ENCODE results near the gene SIGLEC14.
"Not testable (repeated sequence)": the region's sequence is repeated elsewhere in the genome, so short reads cannot be mapped to it uniquely, and the experiment has no call there.

Gene SIGLEC14

DNA sequence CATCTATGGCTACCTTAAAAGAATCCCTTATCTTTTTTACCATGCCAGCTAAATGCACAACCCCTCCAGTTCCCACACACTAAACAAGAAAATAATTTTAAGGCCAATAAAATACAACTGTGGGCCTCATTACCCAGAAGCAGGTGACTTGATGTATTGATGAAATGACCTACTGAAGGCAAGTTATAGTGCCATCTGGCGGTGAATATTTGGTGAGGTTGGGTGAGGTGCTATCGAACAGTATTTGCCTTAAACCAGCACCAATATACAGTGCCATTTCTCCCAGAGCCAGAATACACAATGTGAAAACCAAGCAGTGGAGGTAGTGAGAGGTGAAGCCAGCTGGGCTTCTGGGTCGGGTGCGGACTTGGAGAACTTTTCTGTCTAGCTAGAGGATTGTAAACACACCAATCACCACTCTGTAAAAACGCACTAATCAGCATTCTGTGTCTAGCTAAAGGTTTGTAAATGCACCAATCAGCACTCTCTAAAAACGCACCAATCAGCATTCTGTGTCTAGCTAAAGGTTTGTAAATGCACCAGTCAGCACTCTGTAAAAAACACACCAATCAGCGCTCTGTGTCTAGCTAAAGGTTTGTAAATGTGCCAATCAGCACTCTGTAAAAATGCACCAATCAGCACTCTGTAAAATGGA, 29.4 kb upstream of the SIGLEC14 start:
- peak; percentile 25 for DNase-seq (ENCODE audit: low read depth, low spot score)

DNA sequence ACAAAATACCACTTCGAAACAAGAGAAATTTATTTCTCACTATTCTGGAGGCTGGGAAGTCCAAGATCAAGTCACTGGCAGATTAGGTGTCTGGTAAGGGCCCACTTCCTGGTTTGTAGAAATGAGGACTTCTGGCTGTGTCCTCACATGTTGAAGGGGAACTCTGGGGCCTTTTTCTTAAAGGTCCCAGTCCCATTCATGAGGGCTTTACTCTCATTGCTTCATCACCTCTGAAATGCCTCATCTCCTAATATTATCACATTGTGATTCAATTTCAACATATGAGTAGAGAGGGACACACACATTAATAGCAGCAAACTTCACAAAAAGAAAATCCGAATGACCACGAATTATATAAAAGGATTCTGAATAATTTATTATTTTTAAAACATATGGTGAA, 21.6 kb upstream of the SIGLEC14 start:
- DNase-seq (ENCODE audit: low read depth, low spot score) = no peak

DNA sequence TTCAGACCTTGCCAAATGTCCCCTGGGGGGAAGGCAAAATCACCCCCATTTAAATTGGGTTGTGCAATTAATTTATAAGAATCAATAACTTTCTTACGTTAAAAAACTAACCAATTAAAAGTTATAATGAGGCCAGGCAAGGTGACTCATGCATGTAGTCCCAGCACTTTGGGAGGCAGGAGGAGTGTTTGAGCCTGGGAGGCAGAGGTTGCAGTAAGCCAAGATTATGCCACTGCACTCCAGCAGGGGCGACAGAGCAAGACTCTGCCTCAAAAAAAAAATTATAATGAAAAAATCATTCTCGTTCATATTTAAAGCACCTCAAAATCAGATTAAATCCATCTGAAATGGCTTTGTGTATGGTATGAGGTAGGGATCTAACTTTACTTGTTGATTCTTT, 18.4 kb upstream of the SIGLEC14 start:
- DNase-seq (ENCODE audit: low read depth, low spot score) = no peak

DNA sequence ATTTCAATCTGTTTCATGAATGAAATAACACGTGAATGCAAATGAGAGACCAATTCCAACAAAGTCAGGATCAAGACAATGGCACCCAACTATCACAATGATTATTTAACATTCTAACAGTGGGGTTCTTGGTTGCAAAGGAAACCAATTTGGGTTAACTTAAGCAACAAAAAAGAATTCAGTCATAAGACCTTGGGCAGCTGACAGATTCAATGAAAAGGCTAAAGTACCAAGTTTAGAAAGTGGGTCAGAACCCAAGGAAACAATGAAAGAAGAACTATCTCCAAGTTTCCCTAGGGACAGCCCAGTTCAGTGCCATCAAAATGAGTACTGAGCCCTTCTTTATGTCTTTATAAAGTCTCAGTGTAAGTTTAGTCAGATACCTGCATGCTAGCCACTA, 17.5 kb upstream of the SIGLEC14 start:
- DNase-seq (ENCODE audit: low read depth, low spot score) = no peak

DNA sequence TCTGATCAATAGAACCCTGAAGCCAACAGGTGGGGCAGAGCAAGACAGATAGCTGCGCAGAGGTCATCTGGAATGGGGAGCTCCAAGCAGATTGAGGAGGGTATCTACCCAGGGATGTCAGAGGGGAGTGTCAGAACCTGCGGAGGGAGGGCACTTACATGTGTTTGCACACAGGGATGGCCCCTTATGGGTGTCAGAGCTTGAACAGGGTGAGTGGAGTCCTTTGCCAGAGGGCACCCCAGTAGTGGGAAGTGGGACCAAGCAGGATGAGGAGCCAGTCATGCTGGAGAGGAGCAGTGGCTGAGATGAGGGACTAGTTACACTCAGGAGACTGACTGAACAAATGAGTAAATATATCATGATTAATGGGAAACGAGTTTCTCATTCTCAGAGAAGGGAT, 17.0 kb upstream of the SIGLEC14 start:
- no peak for DNase-seq (ENCODE audit: low read depth, low spot score)

DNA sequence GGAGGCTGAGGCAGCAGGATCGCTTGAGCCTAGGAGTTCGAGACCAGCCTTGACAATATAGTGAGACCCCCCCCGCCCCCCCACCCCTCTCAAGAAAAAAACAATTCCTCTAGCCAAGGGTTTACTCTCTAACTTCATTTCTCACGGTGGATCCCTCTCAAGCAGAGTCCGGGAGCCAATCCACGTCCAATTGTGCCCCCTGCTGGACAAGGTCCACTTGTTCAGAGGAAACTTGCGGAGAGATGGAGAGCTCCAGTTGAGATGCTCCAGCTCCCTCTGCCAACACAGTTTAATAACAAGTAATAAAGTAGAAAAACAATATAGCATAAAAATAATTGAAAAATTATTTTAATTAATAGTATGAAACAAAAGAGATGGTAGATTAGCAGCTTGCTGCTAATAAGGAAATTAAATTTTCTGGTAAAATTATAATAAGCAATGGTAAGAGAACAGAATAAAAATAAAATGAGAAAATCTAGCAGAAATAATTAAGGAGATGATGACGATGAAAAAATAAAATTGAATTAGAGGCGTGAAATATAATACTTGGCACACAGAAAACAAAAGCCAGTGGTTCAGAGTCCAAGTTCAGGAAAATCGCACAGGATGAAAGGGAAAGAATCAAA, 14.5 kb upstream of the SIGLEC14 start:
- DNase-seq (ENCODE audit: low read depth, low spot score) = peak; percentile 71

DNA sequence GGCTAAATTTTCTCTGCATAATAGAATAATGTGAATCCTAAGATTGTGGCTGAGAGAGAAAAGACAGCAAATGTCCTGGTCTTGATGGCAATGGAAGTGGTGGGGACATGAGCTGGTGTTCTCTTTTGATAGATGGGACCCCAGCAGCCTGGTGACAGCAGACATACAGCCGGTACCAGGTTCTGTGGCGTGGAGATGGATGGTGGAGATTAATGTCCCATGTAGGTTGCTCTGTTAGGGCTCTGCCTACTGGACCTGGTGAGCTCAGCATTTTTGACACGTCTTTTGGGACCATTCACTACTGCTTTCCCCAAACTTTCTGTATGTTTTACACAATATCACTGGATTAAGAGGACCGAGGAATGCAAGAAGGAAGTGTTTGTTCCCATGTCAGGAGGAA, 8.2 kb upstream of the SIGLEC14 start:
- DNase-seq (ENCODE audit: low read depth, low spot score) = no peak

DNA sequence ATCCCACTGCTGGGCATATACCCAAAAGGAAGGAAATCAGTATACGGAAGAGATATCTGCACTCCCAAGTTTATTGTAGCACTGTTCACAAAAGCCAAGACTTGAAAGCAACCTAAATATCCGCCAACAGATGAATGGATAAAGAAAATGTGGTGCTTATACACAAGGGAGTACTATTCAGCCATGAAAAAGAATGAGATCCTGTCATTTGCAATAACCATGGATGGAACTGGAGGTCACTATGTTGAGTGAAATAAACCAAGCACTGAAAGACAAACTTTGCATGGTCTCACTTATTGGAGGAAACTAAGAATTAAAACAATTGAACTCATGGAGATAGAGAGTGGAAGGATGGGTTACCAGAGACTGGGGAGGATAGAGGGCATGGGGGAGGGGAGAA, 6.5 kb upstream of the SIGLEC14 start:
- no peak for DNase-seq (ENCODE audit: low read depth, low spot score)

DNA sequence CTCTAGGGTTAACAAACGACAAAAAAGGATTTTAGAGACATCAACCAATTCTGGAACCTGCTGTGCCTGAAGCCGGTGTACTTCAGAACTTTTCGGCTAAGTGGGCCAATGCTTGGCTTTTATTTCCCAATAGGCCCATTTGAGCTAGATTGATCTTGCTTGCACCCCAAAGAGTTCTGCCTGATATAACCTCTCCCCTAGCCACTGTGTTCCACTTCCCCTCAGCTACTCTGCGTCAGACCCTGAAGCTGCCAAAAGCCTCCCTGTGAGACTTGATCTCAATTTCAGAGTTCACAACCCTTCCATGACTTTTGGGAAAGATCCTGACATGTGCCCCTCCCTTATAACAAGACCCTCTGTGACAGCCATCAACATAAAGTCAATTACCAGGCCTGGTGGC, 5.6 kb upstream of the SIGLEC14 start:
- DNase-seq (ENCODE audit: low read depth, low spot score) = no peak

DNA sequence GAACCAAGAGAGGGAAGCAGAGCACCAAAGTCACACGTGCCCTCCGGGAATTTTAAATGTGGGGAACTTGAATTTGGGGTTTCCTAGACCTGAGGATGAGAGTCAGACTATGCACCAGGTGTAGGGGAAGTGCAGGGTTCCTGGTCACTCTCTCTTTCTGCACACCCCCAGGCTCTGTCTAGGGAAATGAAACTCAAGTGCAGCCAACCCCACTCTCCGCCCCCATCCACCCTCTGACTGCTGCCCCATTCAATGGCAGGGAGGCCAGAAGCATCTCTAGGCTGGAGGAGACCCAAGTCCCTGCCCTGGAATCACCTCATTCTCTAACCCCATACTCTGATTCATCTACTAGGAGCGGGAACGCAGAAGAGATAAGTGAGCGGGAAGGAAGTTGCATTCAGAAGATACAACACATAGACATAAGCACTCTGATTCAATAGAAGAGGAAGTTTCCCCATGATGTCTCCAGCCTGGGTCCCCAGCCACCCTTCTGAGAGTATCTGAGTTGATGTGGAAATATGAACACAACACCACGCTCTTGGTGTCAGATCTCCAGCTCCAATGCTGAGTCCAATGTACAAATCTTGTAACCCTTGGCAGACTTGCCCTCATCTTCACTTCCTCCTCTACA, 4.7 kb upstream of the SIGLEC14 start:
- no peak for DNase-seq (ENCODE audit: low read depth, low spot score)

DNA sequence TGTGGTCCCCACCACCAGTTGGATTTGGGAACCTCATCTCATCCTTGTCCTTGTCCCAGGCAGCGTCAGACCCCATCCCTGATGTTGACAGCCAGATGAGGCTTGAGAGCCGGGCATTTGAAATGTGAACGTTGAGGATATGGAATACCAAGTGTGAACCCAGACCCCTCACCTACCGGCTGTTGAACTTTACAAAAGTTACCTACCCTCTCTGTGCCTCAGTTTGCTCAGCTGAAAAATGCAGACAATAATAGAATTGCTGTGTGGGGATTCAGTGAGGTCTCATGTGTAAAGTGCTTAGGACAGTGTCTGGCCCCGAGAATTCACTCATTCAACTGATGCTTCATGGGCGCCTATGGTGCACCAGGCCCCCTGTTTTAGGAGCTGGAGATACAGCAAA, 693 bp upstream of the SIGLEC14 start:
- DNase-seq (ENCODE audit: low read depth, low spot score) = no peak

DNA sequence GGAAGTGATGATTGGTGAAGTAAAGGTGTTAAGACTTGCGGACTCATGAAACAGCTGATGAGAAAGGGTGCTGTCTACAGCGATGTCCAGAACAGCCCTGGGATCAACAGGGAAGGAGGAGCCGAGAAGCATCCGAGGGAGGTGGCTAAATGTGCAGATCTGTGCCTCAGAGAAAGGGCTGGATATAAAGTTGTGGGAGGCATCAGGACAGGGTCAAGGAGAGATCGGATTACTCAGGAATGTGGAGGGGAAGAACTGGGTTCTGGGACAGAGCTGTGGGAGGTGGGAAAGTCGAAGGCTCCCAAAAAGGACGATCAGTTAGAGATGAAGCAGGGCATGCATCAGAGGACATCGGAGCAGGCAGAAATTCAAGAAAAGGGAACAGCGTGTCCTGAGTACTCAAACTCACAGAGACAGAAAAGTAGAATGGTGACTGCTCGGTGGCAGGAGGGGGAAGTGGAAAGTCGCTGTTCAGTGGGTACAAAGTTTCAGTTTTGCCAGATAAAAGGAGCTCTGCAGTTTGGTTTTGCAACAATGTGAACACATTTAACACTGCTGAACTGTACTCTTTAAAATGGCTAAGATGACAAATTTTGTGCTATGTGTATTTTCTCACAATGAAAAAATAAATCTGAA, 1.9 kb downstream of the SIGLEC14 start:
- DNase-seq (ENCODE audit: low read depth, low spot score) = no peak

DNA sequence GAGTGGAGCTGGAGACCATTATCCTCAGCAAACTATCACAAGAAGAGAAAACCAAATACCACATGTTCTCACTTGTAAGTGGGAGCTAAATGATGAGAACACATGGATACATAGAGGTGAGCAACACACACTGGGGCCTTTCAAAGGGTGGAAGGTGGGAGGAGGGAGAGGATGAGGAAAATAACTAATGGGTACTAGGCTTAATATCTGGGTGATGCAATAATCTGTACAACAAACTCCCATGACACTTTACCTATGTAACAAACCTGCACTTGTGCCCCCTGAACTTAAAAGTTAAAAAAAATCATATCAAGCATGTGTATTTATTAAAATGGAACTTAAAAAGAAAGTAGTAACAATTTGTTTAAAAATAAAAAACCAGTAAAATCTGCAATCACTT, 5.0 kb downstream of the SIGLEC14 start:
- DNase-seq (ENCODE audit: low read depth, low spot score) = no peak

DNA sequence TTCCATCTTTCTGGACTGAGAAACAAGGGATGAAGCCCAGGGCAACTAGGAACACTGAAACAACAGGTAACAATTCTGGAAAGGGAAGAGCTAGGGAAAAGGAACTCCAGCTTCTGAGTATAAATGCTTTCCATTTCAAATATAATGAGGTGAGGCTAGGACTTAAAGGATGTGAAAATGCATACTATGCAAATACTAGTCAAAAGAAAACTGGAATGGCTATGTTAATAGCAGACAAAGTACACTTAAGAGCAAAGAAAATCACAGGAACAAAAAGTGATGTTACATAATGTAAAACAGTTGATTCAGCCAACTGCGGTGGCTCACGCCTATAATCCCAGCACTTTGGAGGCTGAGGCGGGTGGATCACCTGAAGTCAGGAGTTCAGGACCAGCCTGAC, 6.2 kb downstream of the SIGLEC14 start:
- DNase-seq (ENCODE audit: low read depth, low spot score) = no peak

DNA sequence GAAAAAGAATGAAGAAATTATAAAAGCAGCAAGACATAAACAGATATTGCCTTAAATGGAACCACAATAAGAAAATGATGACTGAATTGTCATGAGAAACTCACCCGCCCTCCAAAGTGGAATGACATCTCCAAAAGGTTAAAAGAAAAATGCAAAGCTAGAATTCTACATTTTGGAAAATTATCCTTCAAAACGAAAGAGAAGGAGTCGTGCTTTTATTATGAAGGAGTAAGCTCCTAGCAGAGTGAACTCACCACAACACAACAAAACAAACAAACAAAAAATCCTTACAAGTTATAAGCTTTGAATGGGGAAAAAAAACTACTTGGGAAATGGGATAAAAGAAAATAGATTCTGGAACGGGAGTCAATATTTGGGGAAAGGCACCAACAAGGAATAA, 6.7 kb downstream of the SIGLEC14 start:
- no peak for DNase-seq (ENCODE audit: low read depth, low spot score)

DNA sequence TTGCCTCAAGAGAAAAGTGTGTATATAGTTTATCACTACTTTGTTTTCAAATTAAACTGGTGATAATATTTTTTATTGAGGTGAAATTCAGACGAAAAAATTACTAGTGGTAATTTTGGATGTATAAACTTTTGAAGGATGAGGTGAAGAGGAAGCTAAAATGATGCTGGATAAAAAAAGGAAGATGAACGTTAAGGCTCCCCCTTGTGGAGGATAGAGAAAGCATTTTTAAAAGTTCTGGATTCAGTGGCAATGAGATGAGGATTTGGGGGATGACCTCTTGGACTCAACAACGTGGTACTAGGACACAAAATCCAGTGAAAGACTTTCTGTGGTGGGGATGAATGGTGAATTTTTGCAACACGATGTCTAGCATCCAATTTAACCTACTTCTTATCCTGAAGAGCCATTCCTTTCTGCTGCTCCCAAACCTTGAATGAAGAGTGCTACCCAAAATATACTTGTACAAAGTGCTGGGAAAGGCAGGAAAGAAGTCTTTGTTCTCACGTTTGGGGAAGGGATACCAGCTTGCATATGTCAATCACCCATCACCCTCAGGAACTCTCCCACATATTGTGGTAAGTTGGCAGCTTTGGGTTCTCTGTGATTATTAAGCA, 9.2 kb downstream of the SIGLEC14 start:
- peak; percentile 1 for DNase-seq (ENCODE audit: low read depth, low spot score)

DNA sequence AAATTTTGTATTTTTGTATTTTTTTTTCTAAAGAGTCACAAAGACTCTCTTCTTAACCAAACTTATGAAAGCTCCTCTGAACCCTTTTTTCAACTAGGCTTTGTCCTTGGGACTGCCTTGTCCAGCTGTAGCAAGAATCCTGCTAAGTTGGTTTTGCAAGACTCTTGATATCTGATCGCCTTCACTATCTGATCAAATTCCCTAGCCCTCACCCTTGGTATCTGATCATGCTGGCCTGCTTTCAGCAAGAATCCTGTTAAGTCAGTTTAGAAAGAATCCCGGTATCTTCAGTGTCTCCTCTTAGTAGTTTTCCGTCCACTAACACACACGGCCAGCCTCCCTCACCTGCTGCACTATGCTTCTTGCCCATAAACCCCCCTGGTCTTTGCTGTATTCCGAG, 14.5 kb downstream of the SIGLEC14 start:
- peak; percentile 24 for DNase-seq (ENCODE audit: low read depth, low spot score)

DNA sequence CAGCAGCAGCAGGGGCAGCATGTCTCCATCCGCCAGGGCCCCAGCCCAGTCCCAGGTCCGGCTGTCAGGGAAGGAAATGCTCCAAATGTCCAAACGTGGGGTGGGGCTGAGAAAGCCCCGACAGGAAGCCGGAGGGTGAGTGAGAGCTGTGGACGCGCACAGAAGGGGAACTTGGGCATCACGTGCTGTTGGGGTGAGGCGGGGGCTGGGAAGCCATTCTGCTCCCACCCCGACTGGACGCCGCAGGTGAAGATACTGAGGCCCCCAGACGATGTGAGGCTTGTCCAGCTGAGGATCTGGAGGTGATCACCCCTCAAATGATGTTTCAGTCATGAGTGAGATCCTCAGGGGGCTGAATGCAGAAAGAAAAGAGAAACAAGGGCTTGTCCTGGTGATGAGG, 16.3 kb downstream of the SIGLEC14 start, which contains the start of gene SIGLEC5:
Gene SIGLEC5 (minus strand): TSS at position 87 of the 400 bp plus-strand sequence. CDS start 66 bp downstream, at position 21.
- not testable (repeated sequence) for DNase-seq (ENCODE audit: low read depth, low spot score)

DNA sequence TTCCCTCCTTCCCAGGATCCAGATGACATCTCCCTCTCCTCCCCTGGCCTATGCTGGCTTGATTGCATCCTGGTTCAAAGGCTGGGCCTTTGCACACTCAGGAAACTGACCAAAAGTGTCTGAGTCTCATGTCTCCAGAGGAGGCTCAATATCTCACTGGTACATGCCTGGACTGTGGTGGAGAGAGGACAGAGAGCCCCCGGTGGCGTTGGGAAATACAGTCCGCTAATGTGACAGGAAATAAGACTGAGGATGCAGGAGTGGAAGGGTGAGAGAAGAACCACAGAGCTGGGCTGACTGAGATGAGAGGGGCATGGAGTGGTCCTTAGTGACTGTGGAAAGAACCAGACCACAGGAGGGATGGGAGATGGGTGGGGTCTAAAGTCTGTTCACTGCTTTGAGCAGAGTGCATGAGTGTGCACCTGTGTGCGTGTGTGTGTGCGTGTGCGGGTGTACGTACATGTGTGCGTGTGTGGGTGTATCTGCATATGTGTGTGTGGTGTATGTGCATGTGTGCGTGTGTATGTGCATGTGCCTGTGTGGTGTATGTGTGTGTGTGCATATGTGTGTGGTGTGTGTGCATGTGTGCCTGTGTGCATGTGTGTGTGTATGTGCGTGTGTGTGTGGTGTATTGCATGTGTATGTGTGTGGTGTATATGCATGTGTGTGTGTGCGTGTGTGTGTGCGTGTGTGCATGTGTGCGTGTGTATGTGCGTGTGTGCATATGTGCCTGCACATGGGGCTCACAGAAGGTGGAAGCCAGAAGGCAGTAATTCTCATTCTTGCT, 18.3 kb downstream of the SIGLEC14 start:
- DNase-seq (ENCODE audit: low read depth, low spot score) = no peak

DNA sequence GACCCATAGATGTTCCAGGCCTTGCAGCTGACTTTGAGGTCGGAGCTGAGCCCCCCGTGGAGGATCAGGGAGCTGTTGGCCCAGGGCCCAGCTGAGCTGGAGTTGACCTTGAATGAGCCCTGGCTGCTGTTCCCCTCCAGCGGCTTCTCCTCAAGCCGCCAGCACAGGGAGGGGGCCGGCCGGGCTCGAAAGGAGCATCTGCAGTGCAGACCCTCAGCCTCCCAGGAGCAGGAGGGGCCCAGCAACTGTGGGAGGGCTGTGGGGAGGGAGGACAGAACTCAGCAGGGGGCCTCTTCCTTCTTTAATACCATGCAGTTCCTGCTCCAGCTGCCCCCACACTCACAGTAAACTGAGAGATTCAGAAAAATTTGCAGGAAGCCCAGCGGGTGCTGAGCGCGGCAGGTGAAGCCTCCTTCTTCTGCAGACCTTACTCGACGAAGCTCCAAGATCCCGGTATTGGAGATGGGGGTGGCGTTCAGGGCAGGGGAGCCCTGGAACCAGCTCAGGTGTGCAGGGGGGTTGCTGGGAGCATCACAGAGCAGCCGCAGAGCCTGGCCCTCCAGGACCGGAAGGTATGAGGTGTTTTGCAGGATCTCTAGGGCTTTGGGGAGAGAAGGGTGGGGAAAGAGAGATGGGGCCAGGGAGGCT, 19.0 kb downstream of the SIGLEC14 start:
- no peak for DNase-seq (ENCODE audit: low read depth, low spot score)

DNA sequence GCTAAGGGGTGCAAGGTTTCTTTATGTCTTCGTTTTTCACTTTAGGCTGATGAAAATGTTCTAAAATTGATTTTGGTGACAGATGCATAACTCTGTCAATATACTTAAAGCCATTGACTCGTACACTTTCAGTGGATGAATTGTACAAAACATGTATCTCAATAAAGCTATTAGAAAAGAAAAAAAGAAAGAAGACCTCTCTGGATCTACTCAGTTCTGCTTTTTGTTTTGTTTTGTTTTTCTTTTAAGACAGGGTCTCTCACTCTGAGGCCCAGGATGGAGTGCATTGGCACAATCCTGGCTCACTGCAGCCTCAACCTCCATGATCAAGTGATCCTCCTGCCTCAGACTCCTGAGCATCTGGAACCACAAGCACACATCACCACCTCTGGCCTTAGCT, 19.9 kb downstream of the SIGLEC14 start:
- DNase-seq (ENCODE audit: low read depth, low spot score) = no peak

All from ELF-1 (cell line).